ENCODE measurements around the gene MVB12B. TPM values are rescaled to one million over a fixed set of nuclear protein-coding genes. Genes with fewer than 3 reads are reported as not detected.

MVB12B gene
- total RNA-seq, 1 donor = 5.4 TPM

- no peak for DNase-seq (ENCODE audit: insufficient read length, low spot score, missing footprints)
- H3K4me2 ChIP-seq (ENCODE audit: insufficient read depth, low read length) = no peak overlapping the region
- H3K4me3 ChIP-seq (ENCODE audit: insufficient read depth, low read length) = no peak overlapping the region
- peaks cover under 1% of the 10 kb centered on the region for H3K4me1 ChIP-seq (ENCODE audit: insufficient read depth, low read length)
- no peak overlapping the region for H2AFZ ChIP-seq (ENCODE audit: low read length)
- H3K9me3 ChIP-seq (ENCODE audit: low read depth, low read length) = no peaks in the 10 kb centered on the region
- no peaks in the 10 kb centered on the region for H3K79me2 ChIP-seq (ENCODE audit: insufficient read depth, low read length)
- no peak overlapping the region for H3K27ac ChIP-seq (ENCODE audit: low read depth, low read length)
- no peak for TF ChIP-seq CTCF (IDR thresholded peaks at IDR 0.05; ENCODE audit: extremely low read depth, low read depth, low read length)
- H3K36me3 ChIP-seq (ENCODE audit: insufficient read depth, low read length) = no peaks in the 10 kb centered on the region
- H3K27me3 ChIP-seq (ENCODE audit: insufficient read depth, low read length) = no peaks in the 10 kb centered on the region
- no peaks in the 10 kb centered on the region for H4K20me1 ChIP-seq (ENCODE audit: insufficient read depth, low read length)
These were observed 104.6 kb downstream of the MVB12B start for GRCh38 chr9:126431077-126431742.

GRCh38 chr9:126432659-126433058, 106.0 kb downstream of the MVB12B start:
- Histone ChIP-seq H3K9me3 (ENCODE audit: low read depth, low read length) (no peaks in the 10 kb centered on the region), H3K79me2 (ENCODE audit: insufficient read depth, low read length) (no peaks in the 10 kb centered on the region), H3K36me3 (ENCODE audit: insufficient read depth, low read length) (no peaks in the 10 kb centered on the region), H3K4me1 (ENCODE audit: insufficient read depth, low read length) (peaks cover 10% of the 10 kb centered on the region), H4K20me1 (ENCODE audit: insufficient read depth, low read length) (no peaks in the 10 kb centered on the region), H3K4me2 (ENCODE audit: insufficient read depth, low read length) (no peak overlapping the region), H2AFZ (ENCODE audit: low read length) (no peak overlapping the region), H3K27me3 (ENCODE audit: insufficient read depth, low read length) (no peaks in the 10 kb centered on the region), H3K27ac (ENCODE audit: low read depth, low read length) (no peak overlapping the region), H3K4me3 (ENCODE audit: insufficient read depth, low read length) (no peak overlapping the region)
- no peak for DNase-seq (ENCODE audit: insufficient read length, low spot score, missing footprints)
- TF ChIP-seq CTCF (IDR thresholded peaks at IDR 0.05; ENCODE audit: extremely low read depth, low read depth, low read length) = no peak

- H3K4me2 ChIP-seq (ENCODE audit: insufficient read depth, low read length) = no peak overlapping the region
- TF ChIP-seq CTCF (IDR thresholded peaks at IDR 0.05; ENCODE audit: extremely low read depth, low read depth, low read length) = no peak
- H3K4me1 ChIP-seq (ENCODE audit: insufficient read depth, low read length) = peaks cover 21% of the 10 kb centered on the region
- no peaks in the 10 kb centered on the region for H3K79me2 ChIP-seq (ENCODE audit: insufficient read depth, low read length)
- no peak for DNase-seq (ENCODE audit: insufficient read length, low spot score, missing footprints)
- H2AFZ ChIP-seq (ENCODE audit: low read length) = no peak overlapping the region
- H3K27me3 ChIP-seq (ENCODE audit: insufficient read depth, low read length) = no peaks in the 10 kb centered on the region
- no peaks in the 10 kb centered on the region for H4K20me1 ChIP-seq (ENCODE audit: insufficient read depth, low read length)
- H3K4me3 ChIP-seq (ENCODE audit: insufficient read depth, low read length) = no peak overlapping the region
- no peak overlapping the region for H3K27ac ChIP-seq (ENCODE audit: low read depth, low read length)
- H3K9me3 ChIP-seq (ENCODE audit: low read depth, low read length) = no peaks in the 10 kb centered on the region
- no peaks in the 10 kb centered on the region for H3K36me3 ChIP-seq (ENCODE audit: insufficient read depth, low read length)
These were observed 108.5 kb downstream of the MVB12B start for GRCh38 chr9:126435105-126435504.

GRCh38 chr9:126435626-126436025, 109.0 kb downstream of the MVB12B start:
- Histone ChIP-seq H3K27me3 (ENCODE audit: insufficient read depth, low read length) (no peaks in the 10 kb centered on the region), H3K36me3 (ENCODE audit: insufficient read depth, low read length) (no peaks in the 10 kb centered on the region), H3K4me1 (ENCODE audit: insufficient read depth, low read length) (peaks cover 21% of the 10 kb centered on the region), H2AFZ (ENCODE audit: low read length) (no peak overlapping the region), H4K20me1 (ENCODE audit: insufficient read depth, low read length) (no peaks in the 10 kb centered on the region), H3K4me2 (ENCODE audit: insufficient read depth, low read length) (no peak overlapping the region), H3K4me3 (ENCODE audit: insufficient read depth, low read length) (no peak overlapping the region), H3K27ac (ENCODE audit: low read depth, low read length) (no peak overlapping the region), H3K9me3 (ENCODE audit: low read depth, low read length) (no peaks in the 10 kb centered on the region), H3K79me2 (ENCODE audit: insufficient read depth, low read length) (no peaks in the 10 kb centered on the region)
- no peak for TF ChIP-seq CTCF (IDR thresholded peaks at IDR 0.05; ENCODE audit: extremely low read depth, low read depth, low read length)
- no peak for DNase-seq (ENCODE audit: insufficient read length, low spot score, missing footprints)
